ENCODE measurements around the gene CDX1. TPM values are rescaled to one million over a fixed set of nuclear protein-coding genes. Genes with fewer than 3 reads are reported as not detected.

CDX1 gene
- total RNA-seq, 1 donor from 2014 or later, result not detected

Other genes starting within 250 kb of the CDX1 start
- gene PDE6A, start 222.0 kb upstream of the CDX1 start, total RNA-seq, result not detected
- 14.7 TPM for gene SLC26A2, start 206.0 kb upstream of the CDX1 start, total RNA-seq
- 4.8 TPM for gene TIGD6, start 166.1 kb upstream of the CDX1 start, total RNA-seq
- 28.3 TPM for gene HMGXB3, start 166.0 kb upstream of the CDX1 start, total RNA-seq
- gene CSF1R, start 80.2 kb upstream of the CDX1 start, total RNA-seq, result 78.2 TPM
- gene PDGFRB, start 10.9 kb upstream of the CDX1 start, total RNA-seq, result 89.3 TPM
- not detected for gene SLC6A7, start 23.3 kb downstream of the CDX1 start, total RNA-seq
- 1.3 TPM for gene CAMK2A, start 123.0 kb downstream of the CDX1 start, total RNA-seq
- 3.5 TPM for gene ARSI, start 136.1 kb downstream of the CDX1 start, total RNA-seq
- gene TCOF1, start 190.9 kb downstream of the CDX1 start, total RNA-seq, result 27.1 TPM
- gene CD74, start 246.1 kb downstream of the CDX1 start, total RNA-seq, result 4,221 TPM

Measured in lower lobe of right lung (tissue), 1 donor.